Activated CD4-positive, CD25-positive, alpha-beta regulatory T cell (primary cell): Measurements from ENCODE around the gene LRP1B.
"Not testable (repeated sequence)": the region's sequence is repeated elsewhere in the genome, so short reads cannot be mapped to it uniquely, and the experiment has no call there.

ENCODE experiments used
- DNase-seq, 4 experiments: peaks; one replicate each; lab custom pipeline; 2025; lab: John Stamatoyannopoulos, UW

The LRP1B gene

DNA sequence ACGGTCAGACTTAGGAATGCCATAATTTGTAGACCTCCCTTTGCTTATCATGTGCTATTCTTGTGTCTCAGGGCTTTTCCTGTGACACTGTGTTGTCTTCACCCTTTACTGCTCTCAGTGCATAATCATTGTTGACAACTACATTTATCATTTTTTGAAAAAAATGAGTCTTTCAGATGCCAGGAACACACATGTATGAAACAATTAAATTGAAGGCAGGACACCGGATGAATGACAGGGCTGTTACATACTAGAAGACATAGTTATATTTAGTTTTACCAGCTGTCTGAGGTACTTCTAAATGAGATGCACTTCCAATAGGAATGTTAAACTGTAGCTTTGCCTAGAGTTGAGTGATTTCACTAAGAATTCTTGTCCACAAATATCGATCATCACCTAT lies 243.5 kb downstream of the LRP1B start:
- DNase-seq, result no peak

DNA sequence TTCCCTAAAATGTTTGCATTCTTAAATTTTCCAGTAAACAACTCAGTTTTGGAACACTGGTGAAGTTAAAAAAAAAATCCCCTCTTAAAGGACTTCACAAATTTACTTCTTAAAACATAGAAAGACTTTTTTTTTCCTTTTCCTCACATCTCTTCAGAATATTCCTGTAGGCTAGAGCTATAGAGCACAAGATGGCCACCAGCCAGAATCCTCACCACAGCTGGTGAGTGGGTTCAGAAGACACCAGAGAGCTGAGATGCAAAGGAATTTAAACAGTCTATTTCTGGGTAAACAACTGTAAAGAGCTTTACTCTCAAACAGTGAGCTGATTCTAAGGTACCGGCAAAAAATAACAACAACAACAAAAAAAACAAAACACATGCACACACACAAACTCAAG lies 252.8 kb downstream of the LRP1B start:
- no peak for DNase-seq

DNA sequence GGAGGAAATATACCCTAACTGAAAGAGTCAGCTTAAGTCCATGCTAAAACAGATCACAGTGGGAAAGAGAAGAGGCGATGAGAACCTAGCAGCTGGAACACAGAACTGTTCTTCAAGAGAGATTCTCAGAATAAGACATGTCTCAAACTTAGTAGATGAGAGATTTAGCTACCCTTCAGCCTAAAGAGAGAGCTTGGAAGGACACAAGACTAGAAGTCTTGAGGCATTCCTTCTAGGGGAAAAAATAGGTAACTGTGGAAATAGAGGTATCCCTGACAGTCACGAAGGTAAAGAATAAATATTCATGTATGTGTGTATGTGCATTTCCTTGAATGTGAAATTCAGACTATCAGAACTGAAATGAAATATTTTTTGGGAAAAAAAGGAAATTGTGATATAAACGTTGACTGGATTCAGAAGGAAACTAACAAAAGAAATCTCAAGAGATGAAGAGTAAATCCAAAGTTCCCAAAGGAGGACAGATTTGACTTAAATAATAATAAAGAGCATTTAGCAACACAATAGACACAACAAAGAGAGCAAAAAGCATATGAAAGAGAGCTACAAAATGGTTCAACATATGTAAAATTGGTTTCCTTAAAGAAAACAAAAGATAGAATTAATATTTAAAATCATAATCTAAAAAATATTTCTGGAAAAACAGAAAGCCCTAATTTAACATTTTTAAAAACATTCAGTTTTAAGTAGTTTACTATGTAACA lies 258.7 kb downstream of the LRP1B start:
- DNase-seq, result no peak

GRCh38 chr2:141869572-141869971 lies 261.2 kb downstream of the LRP1B start:
- no peak for DNase-seq

DNA sequence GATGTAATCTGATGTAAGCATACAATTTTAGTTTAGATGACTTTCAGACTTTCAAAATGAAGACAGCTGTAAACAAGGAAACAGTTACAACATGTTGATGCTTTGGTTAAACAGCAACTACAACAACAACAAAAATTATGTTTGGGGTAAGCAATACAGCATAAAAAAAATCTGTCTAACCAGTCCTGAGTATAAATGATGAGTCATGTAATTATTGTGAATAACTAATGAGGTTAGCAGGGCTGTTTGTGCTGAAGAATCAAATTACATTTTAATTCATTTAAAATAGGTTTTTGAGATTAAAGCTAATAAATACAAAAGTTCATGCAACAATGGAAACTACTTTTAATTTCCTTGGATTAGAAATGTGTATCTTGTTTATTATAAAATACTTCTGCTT lies 266.9 kb downstream of the LRP1B start:
- DNase-seq, result no peak

DNA sequence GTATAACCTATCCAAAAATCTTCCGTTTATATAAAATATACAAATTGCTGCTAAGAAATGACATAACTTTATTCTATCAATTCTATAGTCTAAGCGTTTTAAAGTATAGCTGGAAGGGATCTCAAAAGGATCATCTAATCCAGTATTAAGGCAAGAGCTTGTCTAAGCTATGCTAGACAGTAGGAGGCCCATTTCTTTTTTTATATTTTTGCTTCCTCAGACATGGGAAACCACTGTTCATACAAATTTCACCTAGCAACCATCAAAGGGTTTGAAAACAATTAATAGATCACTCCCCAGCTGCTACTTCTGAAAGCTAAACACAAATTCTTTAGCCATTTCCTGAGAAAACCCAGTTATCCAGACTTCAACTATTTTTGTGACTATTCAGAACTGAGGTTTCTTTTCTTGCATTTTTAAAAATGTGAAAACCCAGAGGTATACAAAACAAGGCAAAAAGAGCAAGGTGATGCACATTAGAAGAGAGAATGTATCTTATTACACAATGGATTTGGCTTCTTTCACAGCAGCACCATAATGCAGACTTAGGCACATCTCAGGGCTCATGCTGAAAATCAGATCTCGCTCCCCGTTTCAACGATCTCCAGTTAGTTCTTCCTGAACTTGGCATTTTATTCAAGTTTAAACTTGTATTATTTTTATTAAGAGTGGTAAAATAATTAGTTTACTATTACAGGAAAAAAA lies 274.4 kb downstream of the LRP1B start:
- DNase-seq, result no peak

DNA sequence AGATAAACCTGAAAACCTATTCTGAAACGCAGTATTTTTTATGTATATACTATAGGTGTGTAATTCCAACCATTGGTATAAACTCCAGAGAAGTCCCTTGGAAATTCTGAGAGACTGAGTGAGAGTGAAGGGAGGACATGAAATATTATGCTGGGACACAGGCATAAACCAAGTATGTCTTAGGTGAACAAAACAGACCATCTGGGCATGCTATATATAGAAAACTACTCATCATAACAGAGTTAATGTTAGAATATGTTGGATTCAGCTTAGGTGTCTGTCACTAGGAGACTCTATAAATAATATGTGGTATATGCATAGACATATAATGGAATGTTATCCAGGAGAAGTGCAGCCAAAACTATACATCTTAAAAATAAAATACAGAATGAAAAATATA lies 282.6 kb downstream of the LRP1B start:
- DNase-seq, result no peak

- no peak for DNase-seq
These were observed 286.6 kb downstream of the LRP1B start for GRCh38 chr2:141844231-141844630.

GRCh38 chr2:141835103-141835502 lies 295.7 kb downstream of the LRP1B start:
- no peak for DNase-seq

DNA sequence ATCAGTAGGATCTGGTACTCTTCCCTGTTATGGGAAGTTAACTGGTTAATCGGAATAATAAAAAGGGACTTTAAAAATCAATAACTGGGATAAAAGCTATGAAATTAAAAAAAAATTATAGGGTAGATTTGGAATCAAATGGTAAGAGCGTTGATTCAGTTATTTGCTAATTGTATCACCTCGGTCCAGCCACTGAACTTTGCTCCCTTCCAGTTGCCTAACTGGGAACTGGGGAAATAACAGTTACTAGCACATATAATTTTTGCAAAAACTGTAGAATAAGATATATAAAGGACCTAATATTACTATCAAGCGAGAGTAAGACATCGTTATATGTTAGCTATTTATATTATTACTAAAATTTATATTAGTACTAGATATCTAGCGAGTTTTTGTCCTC lies 302.1 kb downstream of the LRP1B start:
- DNase-seq, result no peak

- no peak for DNase-seq
These were observed 306.0 kb downstream of the LRP1B start for GRCh38 chr2:141824790-141825189.

DNA sequence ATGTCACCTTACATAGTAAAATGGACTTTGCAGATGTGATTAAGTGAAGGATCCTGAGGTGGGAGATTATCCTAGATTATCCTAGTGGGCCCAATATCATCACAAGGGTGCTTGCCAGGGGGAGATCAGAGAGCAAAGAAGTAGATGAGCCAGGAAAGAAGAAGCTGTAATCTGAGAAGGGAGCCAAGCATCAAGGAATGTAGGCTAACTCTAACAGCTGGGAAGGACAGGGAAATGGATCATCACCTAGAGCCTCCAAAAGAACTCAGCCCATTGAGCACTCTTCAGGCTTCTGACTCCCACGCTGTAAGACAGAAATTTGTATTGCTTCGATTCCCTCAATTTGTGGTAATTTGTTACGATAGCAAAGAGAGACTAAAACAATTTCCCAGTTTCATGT lies 309.9 kb downstream of the LRP1B start:
- no peak for DNase-seq

GRCh38 chr2:141815320-141815719 lies 315.5 kb downstream of the LRP1B start:
- DNase-seq, result not testable (repeated sequence)

- DNase-seq, result no peak
These were observed 316.7 kb downstream of the LRP1B start for GRCh38 chr2:141814150-141814549.

DNA sequence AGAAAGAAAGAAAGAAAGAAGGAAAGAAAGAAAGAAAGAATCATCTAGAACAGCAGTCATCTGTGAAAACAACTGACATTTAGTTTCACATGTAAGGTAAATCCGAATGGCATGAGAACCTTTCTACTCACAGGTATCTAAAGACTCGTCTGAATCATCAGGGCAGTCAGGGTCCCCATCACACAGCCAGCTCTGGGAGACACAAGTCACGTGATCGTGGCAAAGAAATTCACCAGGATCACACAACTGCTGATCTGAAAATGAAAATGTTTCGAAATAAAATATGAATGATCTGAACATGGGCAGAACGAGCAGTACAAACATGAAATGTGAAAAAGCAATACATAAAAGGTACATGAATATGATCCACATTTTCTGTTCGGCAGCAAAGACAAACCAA lies 320.7 kb downstream of the LRP1B start:
- DNase-seq, result no peak

GRCh38 chr2:141806090-141806489 lies 324.7 kb downstream of the LRP1B start:
- DNase-seq, result no peak

DNA sequence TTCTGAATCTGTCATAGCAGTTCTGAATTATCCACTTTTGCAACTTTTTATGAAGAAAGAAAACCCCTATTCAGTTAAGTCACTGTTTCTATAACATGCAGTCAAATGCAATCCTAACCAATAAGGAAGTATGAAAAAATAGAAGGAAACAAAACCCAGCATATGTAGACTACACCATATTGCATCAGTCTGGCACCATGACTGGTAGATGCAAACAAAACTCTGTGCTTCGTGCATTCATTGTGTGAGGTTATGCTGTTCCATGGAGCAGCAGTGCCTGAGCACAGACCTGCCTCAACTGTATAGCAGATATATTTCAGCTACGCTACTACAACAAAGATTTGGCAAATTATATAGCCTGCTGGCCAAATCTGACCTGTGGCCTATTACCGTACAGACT lies 325.5 kb downstream of the LRP1B start:
- no peak for DNase-seq

DNA sequence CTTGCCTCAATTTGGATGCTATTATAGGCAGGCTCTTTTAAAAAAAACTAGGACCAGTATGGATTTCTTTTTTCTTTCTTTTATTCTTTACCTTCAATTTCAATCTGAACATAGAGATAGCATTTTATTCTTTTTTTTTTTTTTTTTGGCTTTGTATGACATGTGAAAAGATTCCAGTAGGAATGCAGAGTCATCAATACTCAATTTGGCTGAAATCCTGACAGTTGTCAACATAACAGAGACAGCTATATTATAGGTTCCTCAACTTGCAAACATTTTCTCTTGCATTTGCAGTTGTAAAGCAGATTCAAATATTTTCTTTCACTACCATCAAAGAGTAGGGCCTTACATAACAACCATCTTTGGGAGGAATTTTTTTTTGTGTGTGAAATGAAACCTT lies 334.4 kb downstream of the LRP1B start:
- DNase-seq, result no peak

GRCh38 chr2:141791521-141791920 lies 339.3 kb downstream of the LRP1B start:
- DNase-seq, result no peak

GRCh38 chr2:141782574-141782973 lies 348.2 kb downstream of the LRP1B start:
- DNase-seq, result no peak

GRCh38 chr2:141778315-141778835 lies 352.4 kb downstream of the LRP1B start:
- no peak for DNase-seq

- no peak for DNase-seq
These were observed 360.3 kb downstream of the LRP1B start for GRCh38 chr2:141770530-141770929.

GRCh38 chr2:141767691-141768090 lies 363.1 kb downstream of the LRP1B start:
- DNase-seq, result no peak

GRCh38 chr2:141767051-141767450 lies 363.8 kb downstream of the LRP1B start:
- no peak for DNase-seq
